Esophagus muscularis mucosa (tissue), 4 donors: Measurements from ENCODE around the gene OTOS.

ENCODE experiments used
- EP300 ChIP-seq: sonication (generic); formaldehyde crosslinking; IDR thresholded peaks from one replicate; pipeline ENCODE4 v1.6.1; 2017; ENCODE audit warnings: antibody characterized with exemption
- POLR2A ChIP-seq: fragments of 450-650 bp; IDR thresholded peaks from one replicate; pipeline ENCODE4 v1.6.1; 2017; ENCODE audit warnings: antibody characterized with exemption, moderate library complexity, mild to moderate bottlenecking, low read depth
- POLR2AphosphoS5 ChIP-seq, 2 donors: sonication (generic); formaldehyde crosslinking; IDR thresholded peaks; one replicate each; pipeline ENCODE4 v1.6.1; 2017; ENCODE audit warnings: antibody characterized with exemption in 2 of 2
- TF ChIP-seq, protein P1 (sequence below), 3 experiments: fragments of 200-600 bp in 2 of 3; fragments of 450-650 bp in 1 of 3; sonication (generic) in 2 of 3; IDR thresholded peaks; one replicate each; pipeline ENCODE4 v1.5.1; 2017 to 2019; ENCODE audit warnings: antibody characterized with exemption in 3 of 3, mild to moderate bottlenecking in 2 of 3, moderate library complexity in 1 of 3

DNA sequence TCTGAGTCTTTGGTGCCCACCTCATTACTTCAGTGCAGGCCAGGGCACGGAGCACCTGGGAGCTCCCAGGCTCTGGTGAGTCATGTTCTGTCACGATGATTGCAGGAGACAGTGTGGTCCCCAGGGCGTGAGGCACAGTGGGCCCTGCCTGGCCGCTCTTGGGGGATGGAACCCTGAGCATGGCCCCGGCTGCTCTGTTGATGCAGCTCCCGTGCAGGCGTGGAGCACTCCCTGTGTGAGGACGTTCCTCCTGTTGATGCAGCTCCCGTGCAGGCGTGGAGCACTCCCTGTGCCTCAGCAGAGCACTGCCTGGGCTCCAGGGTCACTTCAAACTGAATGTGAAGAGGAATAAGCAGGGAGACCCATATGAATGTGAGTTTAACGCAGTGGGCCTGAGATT is 34.5 kb downstream of the OTOS start:
- TF ChIP-seq, protein P1, sequence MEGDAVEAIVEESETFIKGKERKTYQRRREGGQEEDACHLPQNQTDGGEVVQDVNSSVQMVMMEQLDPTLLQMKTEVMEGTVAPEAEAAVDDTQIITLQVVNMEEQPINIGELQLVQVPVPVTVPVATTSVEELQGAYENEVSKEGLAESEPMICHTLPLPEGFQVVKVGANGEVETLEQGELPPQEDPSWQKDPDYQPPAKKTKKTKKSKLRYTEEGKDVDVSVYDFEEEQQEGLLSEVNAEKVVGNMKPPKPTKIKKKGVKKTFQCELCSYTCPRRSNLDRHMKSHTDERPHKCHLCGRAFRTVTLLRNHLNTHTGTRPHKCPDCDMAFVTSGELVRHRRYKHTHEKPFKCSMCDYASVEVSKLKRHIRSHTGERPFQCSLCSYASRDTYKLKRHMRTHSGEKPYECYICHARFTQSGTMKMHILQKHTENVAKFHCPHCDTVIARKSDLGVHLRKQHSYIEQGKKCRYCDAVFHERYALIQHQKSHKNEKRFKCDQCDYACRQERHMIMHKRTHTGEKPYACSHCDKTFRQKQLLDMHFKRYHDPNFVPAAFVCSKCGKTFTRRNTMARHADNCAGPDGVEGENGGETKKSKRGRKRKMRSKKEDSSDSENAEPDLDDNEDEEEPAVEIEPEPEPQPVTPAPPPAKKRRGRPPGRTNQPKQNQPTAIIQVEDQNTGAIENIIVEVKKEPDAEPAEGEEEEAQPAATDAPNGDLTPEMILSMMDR (IDR thresholded peaks at IDR 0.05), result no peak
- no peak for TF ChIP-seq POLR2A
- no peak for TF ChIP-seq EP300
- TF ChIP-seq POLR2AphosphoS5 (IDR thresholded peaks at IDR 0.05), result no peak
